GM21723 (cell line): ENCODE data around the gene TEF.
A peak's percentile ranks its signal among the peaks of the same experiment; 100 is the strongest.
"Not testable (repeated sequence)": the region's sequence is repeated elsewhere in the genome, so short reads cannot be mapped to it uniquely, and the experiment has no call there.

Source experiments
- ATAC-seq: cut with Tn5 transposase; IDR thresholded peaks from one replicate; pipeline ENCODE4 v1.9.1; 2021; ENCODE audit warnings: mild to moderate bottlenecking, moderate library complexity; ENCODE audit not compliant: unreplicated experiment

The TEF gene

GRCh38 chr22:41380993-41381328 is 781 bp upstream of the TEF start:
- ATAC-seq: peak; percentile 19

DNA sequence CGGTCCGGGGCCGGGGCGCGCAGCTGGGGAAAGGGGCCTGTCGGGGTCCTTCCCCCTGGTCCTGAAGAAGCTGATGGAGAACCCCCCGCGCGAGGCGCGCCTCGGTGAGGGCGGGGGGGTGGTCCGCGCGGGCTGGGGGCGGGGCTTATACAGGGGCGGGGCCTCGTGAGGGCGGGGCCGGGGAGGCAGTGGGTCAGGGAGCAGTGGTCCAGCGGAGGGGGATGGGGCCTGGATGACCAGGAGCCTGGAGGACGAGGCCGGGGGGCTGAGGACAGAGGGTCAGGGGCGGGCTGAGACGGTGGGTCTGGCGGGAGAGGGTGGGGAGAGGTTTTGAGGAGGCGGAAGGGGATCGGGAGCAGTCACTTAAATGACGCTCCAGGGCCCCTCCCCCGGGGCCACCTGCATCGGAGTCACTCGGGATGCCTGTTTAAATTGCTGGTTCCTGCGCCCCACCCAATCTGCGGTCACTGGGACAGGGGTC is 396 bp downstream of the TEF start:
- peak; percentile 33 for ATAC-seq

GRCh38 chr22:41382610-41383009 is 868 bp downstream of the TEF start:
- ATAC-seq: no peak

DNA sequence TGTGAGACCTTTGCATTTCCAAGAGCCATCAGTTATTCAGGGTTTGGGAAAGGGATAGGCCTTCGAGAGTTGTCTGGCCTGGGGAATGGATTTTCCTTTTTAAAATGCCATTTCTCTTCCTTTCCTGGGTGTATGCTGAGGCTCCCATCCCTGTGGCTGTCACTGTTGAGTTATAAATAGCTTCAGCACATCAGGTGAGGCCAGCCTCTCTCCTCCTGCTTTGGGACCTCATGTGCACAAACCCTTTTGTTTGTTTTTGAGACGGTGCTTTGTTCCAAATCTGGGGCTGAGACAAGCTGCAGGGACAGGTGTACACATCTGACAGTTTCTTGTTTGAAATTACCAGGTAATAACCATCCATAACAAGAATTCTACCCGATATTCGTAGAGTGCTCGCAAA is 1.3 kb downstream of the TEF start:
- no peak for ATAC-seq

GRCh38 chr22:41384128-41384527 is 2.4 kb downstream of the TEF start:
- ATAC-seq: no peak

GRCh38 chr22:41387341-41387740 is 5.6 kb downstream of the TEF start:
- no peak for ATAC-seq

DNA sequence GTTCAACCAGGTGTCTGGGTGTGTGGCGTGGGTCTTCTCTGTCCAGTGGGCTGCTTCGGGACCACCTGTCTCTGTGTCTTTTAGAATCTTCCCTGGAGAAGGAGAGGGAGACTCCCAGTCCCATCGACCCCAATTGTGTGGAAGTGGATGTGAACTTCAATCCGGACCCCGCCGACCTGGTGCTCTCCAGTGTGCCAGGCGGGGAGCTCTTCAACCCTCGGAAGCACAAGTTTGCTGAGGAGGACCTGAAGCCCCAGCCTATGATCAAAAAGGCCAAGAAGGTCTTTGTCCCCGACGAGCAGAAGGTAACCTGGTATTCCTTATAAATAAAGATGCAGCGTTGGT is 12.2 kb downstream of the TEF start:
- no peak for ATAC-seq

DNA sequence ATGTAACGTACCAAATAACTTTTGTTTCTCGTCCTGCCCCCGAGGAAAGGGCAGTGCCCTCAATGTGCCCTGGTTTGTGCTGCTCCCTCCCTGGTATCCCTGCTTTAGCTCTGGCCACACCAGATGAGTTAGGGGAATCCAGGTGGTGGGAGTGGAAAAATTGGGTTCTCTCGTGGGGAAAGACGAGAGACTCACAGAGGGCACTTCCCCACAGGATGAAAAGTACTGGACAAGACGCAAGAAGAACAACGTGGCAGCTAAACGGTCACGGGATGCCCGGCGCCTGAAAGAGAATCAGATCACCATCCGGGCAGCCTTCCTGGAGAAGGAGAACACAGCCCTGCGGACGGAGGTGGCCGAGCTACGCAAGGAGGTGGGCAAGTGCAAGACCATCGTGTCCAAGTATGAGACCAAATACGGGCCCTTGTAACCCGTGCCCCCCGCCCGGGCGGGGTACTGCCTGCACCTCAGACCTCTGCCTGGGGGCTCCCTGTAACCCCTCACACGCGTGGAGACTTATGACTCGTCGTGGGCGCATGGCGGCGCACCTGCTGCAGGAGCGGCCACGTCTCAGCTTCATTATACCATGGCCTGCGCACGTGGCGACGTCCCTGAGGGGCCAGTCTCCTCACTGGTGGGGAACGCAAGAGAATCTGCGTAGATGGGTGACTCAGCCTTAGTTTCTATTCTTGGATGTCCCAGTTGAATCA is 13.9 kb downstream of the TEF start:
- ATAC-seq: no peak

- ATAC-seq: no peak
Observed at GRCh38 chr22:41397143-41397811, 15.5 kb downstream of the TEF start.

GRCh38 chr22:41398921-41399320 is 17.2 kb downstream of the TEF start:
- no peak for ATAC-seq

- ATAC-seq: no peak
Observed at GRCh38 chr22:41401781-41402648, 20.3 kb downstream of the TEF start.

- ATAC-seq: not testable (repeated sequence)
Observed at GRCh38 chr22:41402851-41403250, 21.1 kb downstream of the TEF start.

DNA sequence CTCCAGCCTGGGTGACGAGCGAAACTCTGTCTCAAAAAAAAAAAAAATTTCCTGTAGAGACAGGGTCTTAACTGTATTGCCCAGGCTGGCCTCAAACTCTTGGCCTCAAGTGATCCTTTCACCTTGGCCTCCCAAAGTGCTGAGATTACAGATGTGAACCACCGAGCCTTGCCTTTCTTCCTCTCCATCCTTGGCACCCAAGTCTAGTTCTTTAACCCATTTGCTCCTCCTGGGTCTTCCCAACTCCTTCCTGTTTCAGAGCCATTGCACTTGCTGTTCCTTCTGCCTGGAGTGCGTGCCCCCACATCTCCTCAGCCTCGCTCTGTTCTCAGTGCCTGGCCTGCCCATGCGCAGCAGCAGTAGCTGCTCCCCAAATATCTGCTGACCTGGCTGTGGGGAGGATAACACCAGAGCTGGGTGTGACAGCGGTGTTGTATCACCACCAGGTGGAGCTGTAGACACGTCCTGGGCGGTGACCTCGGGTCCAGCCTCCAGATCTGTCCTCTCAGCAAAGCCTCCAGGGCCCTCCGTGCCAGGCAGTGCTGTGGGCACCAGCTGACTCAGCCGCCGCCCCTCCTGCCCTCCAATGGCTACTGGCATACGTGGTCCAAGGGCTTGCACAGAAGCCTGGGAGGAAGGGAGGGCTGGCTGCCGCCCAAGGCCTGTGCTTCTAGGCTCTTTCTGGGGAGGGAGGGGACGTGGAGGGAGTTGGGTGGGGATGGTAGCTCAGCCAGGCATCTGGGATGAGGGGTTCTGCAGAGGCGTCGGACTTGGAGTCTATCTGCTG is 22.0 kb downstream of the TEF start:
- ATAC-seq: peak; percentile 61

- ATAC-seq: no peak
Observed at GRCh38 chr22:41405588-41405987, 23.8 kb downstream of the TEF start.

DNA sequence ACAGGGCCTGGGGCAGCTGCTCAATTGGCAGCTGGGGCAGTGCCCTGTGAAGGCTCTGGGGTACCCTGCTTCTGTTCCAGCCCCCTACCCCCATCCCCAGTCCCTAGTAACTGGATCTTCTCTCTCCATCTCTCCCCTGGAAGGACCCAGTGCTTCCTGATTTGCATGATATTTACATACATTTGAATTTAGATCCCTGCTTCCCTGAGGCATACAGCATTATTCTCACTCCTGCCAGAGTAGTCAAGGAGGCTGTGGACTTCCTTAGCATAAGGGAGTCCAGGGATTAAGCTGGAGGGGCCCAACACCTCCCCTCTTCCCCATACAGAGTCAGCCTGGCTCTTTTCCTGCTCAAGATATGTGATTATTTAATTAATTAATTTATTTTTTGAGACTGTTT is 24.7 kb downstream of the TEF start:
- no peak for ATAC-seq

- no peak for ATAC-seq
Observed at GRCh38 chr22:41407433-41407832, 25.7 kb downstream of the TEF start.

GRCh38 chr22:41408665-41409064 is 26.9 kb downstream of the TEF start:
- no peak for ATAC-seq

DNA sequence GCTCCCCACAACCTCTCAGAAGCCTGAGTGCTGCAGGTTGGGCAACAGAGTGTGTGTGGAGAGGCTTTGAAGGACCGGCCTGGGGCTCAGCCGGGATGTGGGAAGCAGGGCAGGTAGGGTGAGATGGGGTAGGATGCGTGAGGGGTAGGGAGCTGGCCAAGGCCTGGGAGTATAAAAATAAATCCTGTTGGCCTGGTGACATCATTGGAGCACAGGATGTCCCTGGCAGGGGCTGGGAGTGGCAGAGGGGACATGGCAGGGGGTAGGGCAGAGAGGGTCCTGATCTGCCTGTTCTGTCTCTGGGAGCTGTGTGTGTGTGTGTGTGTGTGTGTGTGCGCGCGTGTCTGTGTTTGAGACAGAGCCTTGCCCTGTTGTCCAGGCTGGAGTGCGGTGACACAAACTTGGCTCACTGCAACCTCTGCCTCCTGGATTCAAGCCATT is 28.6 kb downstream of the TEF start:
- ATAC-seq: no peak

GRCh38 chr22:41411021-41411851 is 29.5 kb downstream of the TEF start:
- no peak for ATAC-seq

DNA sequence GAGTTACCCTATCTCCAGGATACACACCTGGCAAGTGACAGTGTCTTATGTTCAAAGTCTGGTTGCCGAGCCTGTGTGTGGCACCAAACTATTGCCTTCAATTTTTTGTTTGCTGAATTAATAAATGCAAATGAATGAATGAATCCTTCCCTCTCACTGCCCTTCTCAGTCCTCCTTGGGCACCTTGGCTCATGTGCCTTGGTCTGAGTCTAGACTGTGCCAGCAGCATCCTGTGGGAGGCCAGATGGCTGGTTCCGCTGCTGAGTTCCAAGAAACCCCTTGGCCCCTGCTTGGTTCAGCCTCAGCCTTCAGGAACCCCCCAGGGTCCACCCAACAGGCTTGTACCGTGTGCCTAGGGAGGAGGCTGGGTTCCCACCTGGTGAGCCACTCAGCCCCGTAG is 33.8 kb downstream of the TEF start:
- no peak for ATAC-seq
